Activated CD8-positive, alpha-beta memory T cell treated with anti-CD3 and anti-CD28 coated beads for 4 hours (primary cell): ENCODE data around the gene ISG15.
"Not testable (repeated sequence)": the region's sequence is repeated elsewhere in the genome, so short reads cannot be mapped to it uniquely, and the experiment has no call there.

Source experiments
- DNase-seq, 2 donors: peaks; one replicate each; pipeline ENCODE4 v3.0.0-alpha.2; 2020; ENCODE audit warnings: low read depth in 2 of 2

The ISG15 gene

DNA sequence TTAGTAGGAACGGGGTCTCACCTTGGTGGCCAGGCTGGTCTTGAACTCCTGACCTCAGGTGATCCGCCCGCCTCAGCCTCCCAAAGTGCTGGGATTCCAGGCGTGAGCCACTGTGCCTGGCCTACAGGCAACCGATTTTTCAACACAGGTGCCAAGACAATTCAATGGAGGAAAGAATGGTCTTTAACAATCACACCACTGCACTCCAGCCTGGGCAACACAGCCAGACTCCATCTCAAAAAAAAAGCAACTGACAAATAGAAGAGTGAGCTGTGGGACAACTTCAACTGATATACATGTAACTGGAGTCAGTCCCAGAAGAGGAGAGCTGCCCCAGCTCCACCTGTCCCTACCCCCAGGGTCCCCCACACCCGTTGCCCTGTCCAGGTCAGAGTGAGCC lies 18.8 kb upstream of the ISG15 start:
- DNase-seq: not testable (repeated sequence)

DNA sequence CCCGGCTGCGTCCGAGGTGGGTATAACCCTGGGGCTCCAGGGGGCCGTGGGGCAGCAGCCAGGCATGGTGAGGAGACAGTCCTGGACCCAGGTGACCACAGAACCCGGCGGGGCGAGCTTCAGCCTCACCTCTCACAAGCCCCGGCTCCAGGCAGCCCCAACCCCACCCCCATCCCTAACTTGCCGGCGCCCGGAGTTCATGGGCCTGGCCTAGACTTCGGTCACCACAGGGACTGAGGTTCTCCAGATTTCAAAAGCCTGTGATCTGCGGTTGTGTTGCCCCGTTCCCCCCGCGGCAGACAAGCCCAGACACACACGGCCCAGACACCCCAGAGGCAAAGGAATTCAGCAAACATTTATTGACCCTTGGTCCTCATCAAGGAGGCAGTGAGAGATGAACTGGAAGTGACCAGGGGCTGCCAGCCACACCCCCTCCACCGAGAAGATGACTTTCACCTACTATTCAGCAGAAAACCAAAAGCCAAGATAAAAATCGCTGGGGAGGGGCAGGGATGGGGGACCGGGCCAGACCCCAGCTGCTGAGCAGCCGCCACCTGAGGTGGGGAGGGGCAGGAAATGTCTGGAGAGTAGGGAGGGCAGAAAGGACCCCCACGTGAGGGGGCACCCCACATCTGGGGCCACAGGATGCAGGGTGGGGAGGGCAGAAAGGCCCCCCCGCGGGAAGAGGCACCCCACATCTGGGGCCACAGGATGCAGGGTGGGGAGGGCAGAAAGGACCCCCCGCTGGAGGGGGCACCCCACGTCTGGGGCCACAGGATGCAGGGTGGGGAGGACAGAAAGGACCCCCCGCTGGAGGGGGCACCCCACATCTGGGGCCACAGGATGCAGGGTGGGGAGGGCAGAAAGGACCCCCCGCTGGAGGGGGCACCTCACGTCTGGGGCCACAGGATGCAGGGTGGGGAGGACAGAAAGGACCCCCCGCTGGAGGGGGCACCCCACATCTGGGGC lies 17.3 kb upstream of the ISG15 start:
- no peak for DNase-seq

DNA sequence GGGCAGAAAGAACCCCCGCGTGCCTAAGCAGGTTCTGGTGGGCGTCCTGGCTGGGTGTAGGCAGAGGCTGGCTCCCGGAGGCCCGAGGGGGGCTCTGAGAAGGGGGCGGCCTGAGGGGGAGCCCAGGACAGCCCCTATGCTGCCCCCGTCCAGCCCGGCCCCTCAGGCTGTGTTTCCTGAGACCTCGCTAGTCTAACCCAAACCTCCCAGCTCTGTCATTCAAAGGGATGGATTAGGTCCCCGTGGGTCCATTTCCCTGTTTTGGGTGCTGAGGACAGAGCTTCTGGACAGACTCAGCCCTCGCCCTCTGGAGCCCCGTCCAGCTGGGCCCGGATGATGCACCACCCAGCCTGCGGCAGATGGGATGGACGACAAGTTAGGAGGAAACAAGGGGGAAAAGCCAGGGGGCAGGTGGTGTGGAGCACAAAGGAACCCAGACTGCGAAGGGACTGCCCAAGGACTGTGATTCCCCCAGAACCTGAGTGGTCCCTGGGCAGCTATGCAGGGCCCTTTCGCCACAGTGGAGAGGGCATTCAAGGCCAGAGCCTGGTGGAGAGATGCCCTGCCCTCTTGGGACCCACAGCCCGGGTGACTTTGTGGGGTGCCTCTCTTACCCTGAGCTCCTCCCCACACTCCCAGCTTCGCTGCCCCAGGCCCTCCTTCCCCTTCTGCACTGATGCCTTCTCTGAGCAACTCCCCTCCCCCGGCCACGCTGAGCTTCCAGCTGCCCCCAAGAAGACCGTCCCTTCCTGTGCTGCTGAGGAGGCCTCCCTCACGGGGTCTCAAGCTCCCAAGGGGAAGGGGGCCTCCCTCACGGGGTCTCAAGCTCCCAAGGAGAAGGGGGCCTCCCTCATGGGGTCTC lies 16.2 kb upstream of the ISG15 start:
- DNase-seq: no peak

DNA sequence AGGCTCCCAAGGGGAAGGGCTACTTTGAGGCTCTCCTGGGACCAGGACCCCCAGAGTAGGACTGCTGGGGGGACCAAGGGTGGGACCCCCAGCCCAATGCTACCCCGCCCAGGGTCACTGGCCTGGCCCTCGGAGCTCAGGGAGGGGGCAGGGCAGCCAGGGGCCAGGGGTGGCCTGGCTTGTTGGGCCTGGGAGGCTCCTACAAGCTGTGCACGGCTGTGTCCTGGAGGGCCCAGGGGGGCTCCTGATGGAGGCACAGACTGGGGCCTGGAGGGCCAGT lies 15.6 kb upstream of the ISG15 start:
- DNase-seq: no peak

DNA sequence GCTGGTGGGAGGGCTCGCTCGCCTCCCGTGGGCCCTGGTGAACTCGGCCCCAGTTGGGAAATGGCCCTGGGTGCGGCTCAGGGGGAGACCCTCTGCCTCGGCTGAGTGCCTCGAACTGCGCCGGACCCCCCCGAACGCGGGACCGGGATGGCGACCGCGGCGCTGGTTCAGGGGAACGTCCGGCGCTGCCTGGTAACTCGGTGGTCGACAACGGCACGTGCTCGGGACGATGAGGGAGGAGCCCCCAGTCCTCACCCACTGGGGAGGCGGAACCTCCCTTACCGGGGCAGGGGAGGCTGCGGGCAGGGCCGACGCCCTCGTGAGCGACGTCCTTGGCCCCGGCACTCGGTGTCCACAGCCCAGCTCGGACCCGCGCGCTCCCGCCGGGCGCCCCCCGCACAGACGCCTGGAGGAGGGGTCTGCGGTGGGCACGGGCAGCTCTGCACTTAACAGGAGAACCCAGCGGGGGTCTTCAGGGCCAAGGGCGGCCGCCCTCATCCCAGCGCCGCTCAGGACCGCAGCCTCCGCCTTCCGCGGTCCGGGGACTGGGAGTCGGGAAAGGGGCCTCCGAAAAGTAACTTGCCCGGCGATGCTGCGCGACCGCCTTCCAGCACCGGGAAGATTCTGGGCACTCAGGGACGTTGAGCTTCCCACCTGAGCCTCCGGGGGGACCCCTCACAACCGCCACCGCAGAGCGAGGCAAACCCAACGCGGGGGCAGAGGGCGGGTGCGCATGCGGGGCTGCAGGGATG lies 15.1 kb upstream of the ISG15 start:
- no peak for DNase-seq

DNA sequence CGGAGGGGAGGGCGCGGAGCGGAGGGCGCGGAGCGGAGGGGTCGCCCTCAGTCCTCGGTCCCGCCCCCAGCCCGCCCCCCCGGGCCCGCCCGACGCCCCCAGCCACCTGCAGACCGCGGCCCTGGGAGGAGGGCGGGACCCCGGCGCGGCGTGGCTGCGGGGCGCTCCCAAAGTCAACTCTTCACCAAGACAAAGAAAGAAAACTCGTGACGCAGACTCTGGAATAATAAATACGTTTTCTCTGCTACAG lies 14.6 kb upstream of the ISG15 start:
- no peak for DNase-seq

DNA sequence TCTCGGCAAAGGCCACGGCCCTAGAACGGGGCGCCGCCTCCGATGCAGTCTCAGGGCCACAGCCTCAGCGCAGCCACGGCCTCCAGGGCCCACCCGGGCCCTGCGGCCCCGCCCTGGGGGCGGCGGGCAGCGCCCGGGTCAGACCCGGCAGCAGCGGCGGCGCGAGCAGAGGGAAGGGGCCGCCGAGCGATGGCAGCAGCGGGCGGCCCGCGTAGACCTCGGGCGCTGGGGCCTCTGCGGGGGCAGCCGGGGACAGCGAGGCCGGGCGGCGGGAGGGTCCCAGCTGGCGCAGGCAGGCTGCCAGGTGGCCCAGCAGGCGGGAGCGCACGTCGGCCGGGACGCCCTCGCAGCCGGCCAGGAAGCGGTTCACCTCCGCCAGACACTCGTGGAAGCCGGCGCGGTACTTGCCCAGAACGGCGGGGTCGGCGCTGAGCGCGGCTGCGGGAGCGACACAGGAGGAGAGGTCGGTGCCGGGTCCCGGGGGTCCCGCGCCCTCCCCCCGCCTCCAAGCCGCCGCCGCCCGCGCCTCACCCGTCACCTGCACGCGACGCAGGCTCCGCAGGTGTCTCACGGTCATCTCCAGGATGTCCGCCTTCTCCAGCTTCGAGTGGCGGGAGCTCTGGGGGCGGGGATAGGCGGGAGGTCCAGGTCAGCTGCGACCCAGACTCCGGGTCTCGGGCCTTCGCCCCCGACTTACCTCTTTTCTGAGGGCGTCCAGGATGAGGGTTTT lies 14.1 kb upstream of the ISG15 start:
- no peak for DNase-seq

DNA sequence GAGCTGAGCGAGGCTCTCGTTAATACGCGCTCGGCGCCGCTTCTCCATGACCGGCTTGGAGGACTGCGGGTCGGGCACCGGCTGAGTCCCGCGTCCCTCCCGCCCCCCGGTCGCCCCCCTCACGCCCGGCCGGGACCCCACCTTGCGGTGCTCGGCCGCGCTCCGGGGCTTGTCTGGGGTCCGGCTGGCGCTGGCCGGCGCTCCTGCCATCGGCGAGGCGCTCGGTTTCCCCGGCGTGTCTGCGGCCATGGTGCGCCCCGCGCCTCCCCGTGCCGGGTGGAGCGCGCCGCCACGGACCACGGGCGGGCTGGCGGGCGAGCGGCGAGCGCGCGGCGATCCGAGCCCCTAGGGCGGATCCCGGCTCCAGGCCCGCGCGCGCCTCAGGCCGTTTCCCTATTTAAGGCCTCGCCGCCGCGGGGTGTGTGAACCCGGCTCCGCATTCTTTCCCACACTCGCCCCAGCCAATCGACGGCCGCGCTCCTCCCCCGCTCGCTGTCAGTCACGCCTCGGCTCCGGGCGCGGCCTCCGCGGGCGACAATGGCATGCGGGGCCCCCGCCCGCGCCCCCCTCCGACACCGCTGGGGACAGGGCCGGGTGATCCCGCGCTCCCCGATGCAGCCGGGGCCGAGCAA lies 13.5 kb upstream of the ISG15 start, which contains the start of gene HES4:
TSS of gene HES4 (minus strand) at position 373 of the 632 bp plus-strand sequence. CDS start at position 249, 124 bp downstream.
- DNase-seq: peak in 1 of 2 donors; percentile 36

DNA sequence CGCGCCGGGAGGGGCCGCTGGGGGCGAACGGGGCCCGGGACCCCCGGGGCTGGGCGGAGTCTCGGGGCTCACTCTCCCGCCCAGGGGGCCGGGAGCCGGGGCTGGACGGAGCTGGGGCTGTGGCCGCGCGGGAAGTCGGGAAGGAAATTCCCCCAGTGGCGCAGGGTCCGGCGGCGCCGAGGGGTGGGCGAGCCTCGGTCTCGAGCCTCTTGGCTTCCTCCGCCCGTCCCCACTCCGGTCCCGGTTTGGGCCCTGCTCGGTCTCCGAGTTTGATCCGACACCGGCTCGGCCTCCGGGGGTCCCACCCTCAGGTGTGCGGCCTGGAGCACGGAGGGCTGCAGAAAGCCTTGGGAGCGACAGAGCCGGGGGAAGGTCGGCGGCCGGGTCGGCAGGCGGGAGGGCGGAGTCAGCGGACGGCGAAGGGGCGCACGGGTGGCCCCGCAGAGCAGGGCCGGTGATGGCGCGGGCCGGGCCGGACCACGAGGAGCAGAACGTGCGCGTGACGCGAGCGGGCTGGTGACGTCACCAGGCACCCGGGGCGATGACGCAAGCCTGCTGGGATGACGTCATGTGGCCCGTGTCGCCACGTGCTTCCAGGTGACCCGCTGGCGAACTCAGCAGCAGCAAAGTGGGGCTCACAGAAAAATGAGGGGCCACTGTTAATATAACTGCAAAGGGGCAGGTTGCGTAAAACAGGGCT lies 12.8 kb upstream of the ISG15 start:
- peak; percentile 49 to 55 for DNase-seq

DNA sequence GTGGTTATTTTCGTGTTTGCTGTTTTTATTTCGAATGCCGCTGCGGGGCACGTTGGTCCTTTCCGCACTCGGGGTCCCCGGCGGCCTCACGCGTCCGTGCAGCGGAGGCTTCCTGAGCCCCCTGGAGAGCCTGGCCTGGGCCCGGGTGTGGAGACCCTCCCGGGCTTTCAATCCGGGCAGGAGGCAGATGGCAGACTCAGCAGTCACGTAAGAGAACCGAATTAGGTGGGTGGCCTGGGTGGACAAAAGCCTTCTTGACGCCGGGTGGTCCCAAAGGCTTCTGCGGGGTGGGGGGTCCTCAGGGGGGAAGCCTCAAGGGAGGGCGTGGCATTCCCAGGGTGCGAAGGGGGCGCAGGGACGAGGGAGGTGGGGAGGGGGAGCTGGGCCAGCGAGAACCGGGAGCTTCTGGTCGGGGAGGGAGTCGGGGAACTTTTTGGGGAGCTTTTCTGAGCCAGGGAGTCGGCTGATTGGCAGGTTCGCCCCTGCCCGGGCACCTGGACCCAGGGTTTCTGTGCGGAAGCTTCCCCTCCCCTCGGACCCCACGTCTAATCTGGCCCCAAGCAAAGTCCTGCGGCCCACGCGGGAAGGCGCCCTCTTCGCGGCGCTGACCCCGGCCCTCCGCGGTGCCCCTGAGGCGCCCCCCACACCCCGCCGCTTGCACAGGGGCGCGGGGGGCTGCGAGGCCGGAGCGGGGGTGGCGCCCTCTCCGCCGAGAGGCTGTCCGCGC lies 12.1 kb upstream of the ISG15 start:
- DNase-seq: no peak

DNA sequence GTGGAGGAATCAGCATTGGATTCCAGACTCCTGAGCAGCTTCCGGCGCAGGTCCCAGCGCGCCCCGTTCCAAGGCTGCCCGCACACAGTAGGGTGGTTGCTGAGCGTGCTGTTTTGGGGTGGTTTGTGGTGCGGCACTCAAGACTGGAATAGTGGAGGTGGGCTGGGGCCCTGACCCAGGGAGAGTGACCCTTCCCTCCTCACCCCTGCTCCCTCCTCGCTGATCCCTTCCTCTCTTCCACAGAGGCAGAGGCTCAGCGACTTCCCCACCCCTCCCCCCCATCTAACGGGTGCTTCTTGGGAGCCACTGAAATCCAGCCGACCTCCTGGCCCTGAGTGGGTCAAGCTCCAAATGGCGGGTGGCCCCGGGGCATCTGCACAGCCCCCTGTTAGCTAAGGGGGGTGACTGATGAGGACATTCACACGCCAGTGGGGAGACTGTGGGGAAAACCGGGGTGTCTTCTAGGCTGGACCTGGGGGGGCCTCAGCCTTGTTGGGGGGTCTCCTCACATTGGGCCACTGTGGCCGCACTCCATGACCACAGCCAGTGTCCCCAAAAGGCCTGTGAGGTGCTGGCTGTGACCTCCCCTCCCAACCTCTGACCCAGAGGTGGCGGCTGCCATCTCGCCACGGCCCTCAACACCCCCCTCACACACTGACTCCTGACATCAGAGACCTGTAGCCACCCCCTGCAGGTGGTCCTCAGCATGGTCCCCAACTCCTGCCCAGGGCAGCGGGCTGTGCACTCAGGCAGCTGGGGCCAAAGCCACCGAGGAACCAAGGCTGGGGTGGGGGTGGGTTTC lies 9.5 kb upstream of the ISG15 start:
- DNase-seq: no peak

DNA sequence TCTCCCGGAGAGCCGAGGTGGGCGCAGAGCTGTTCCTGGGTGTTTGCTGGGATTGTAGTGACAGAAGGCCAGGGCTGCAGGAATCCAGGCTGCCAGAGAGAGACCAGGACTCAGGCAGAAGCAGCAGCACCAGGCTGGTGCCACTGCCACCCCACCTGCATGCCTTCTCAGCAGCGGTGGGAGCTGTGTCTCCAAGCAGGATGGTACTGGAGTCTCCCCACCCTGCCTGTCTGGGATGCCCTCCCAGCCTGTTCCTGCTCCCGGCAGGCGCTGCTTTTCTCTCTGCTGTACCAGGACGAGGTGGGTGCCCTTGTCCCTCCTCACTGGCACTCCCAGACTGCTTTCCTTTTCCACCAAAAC lies 8.9 kb upstream of the ISG15 start:
- DNase-seq: no peak

DNA sequence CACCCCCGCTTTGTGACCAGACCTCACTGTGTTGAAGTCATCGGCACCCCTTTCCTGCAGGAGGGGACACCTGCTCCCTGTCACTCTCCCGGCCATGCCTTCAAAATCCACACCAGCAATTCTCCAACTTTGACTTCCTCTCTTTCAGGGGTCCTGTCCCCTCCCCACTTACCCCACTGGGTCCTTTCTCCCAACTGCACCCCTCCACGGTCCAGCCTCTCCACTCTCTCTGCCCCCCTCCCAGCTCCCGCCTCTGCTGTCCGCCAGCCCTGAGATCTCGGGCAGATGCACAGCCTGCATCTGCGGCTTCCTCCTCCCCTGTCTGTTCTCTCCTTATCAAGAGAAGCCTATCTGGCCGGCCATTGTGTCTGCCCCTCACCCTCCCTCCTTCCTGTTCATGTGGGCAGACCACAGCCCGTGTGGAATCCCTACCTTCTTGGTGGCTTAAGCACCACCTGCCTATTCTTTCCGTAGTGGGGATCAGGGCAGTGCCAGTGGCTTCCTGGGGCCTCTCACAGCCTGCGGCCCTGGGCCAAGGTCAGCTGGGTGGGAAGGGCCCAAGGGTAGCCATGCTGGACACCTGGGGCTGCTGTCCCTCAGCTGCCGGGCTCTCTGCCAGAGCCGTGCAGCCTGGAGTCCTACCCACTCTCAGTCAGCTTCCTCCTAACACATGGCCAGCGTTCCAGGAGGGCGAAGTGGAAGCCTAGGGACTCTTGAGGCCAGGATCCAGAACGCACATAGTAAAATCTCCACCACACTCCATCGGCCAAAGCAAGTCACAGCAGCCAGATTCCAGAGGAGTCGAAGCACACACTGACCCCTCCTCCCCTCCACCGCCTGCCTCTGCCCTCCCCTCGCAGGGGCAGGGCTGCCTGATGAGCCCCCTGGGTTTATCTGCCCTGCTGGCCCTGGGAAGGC lies 8.3 kb upstream of the ISG15 start:
- DNase-seq: no peak

DNA sequence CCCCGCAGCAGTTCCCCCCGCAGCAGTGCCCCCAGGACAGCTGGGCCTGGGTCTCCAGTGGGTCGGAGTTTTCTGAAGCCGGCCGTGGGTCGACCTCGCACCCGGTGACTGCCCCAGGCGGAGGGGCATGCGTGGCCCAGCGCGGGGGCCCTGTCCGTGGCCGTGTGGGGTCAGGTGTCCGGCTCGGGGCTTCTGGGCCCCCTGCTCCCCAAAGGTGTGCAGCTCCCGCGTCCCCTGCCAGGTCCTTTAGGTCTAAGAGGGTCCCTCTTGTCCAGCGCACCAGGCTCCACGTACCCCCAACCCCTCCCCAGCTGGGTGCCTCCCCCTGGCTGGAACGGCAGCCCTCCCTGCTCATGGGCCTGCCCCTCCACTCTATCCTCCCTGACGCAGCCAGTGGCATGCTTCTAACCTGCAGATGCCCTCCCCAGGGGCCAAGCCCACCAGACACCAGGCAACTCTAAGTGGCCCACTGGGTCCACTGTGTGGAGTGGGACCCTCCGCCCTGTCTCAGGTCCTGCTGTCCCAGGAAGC lies 7.5 kb upstream of the ISG15 start:
- DNase-seq: no peak

DNA sequence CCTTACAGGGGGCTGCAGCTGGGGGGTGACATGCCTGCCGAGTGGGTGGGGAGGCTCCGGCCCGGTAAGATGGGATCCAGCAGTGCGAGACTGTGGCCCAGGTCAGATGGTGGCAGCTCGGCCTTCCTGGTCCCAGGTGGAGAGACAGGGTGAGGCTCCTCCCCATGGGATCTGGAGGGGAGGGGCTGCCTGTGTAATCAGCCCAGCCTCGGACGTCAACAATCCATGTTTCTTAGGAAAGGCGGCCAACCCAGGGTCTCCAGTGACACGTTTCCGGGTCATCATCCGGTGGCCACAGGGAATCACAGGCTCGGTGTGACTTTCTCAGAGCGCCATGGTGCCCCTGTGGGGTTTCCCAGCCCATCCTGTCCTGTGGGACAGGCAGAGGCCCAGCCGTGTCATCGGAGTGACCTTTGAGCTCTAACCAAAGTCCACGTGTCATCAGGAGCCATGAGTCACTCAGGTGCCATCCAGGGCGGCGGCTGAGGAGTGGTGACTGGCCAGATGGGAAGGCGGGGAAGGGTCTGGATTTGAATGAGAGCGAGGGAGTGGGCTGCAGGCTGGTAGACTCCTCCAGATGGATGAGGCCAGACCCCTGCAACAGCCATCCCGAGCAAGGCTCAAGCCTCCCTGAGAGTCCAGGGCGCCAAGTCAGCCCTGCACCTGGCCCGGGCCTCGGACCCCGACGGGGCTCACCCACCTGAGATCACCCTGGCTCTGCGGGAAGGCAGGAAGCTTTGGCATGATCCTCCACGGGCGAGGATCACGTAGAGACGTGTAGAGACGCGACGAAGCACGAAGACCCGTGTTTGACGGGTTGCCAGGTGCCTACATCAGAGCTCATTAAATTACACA lies 6.8 kb upstream of the ISG15 start:
- no peak for DNase-seq

DNA sequence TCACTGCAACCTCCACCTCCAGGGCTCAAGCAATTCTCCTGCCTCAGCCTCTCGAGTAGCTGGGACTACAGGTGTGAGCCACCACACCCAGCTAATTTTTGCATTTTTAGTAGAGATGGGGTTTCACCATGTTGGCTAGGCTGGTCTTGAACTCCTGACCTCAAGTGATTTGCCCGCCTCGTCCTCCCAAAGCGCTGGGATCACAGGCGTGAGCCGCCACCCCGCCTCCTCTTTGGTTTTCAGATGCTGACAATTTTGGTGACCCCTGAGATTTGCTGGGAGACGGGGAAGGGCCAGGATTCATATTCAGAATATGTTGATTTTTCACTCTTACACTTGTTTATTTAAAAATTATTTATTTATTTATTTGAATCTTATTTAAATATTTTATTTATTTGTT lies 3.2 kb upstream of the ISG15 start:
- DNase-seq: not testable (repeated sequence)

DNA sequence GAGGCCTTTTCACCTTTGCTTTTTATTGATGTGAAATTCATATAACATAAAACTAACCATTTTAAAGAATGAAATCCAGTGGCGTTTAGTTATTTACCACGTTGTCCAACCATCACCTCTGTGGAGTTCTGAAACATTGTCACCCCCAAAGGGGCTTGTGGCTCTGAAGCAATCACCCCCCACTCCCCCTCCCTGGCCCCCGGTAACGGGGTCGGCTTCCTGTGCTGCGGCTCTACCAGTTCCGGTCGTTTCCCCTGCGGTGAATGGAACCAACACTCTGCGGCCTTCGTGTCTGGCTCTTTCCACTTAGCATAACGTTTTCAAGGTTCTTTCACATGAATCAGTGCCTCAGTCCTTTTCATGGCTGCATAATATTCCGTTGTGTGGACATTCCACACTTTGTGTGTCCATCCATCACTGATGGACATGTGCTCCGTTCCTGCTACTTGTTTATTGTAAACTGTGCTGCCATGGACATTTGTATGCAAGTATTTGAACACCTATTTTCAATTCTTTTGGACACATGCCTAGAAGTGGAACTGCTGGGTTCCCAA lies 1.8 kb upstream of the ISG15 start:
- DNase-seq: no peak
